ENCODE measurements around the gene PCDH15.
A peak's percentile ranks its signal among the peaks of the same experiment; 100 is the strongest.

Gene PCDH15

GRCh38 chr10:54800741-54801421 lies at the start of gene PCDH15:
PCDH15 (minus strand) TSS chr10:54801231; CDS start chr10:54664262, 136,969 bp downstream.
- TF ChIP-seq FOXM1 (IDR thresholded peaks at IDR 0.05; ENCODE audit: borderline replicate concordance) (no peak), FOXK2 (IDR thresholded peaks at IDR 0.05) (no peak), ZNF384 (IDR thresholded peaks at IDR 0.05) (no peak), NFRKB (IDR thresholded peaks at IDR 0.05) (no peak), HDGF (IDR thresholded peaks at IDR 0.05; ENCODE audit: borderline replicate concordance) (no peak), L3MBTL2 (conservative IDR thresholded peaks at IDR 0.05) (no peak), ARNT (IDR thresholded peaks at IDR 0.05) (no peak)
- ChIA-PET POLR2A (no interaction called here), CTCF (interaction anchor here (0.5 kb wide), 1 partner anchor 602 kb away, joined by 4 read pairs; no protein-coding TSS in a partner anchor)
- peak; percentile 51 for DNase-seq (ENCODE audit: extremely low spot score)

- ChIA-PET POLR2A (no interaction called here), CTCF (no interaction called here)
- no peak for DNase-seq (ENCODE audit: extremely low spot score)
- TF ChIP-seq LEF1 (IDR thresholded peaks at IDR 0.05; ENCODE audit: borderline replicate concordance) (no peak), BHLHE40 (IDR thresholded peaks at IDR 0.05; ENCODE audit: borderline replicate concordance) (no peak), HDGF (IDR thresholded peaks at IDR 0.05; ENCODE audit: borderline replicate concordance) (no peak), ELF4 (IDR thresholded peaks at IDR 0.05) (no peak), SP1 (IDR thresholded peaks at IDR 0.05) (no peak), ARNT (IDR thresholded peaks at IDR 0.05) (no peak), FOXA1 (IDR thresholded peaks at IDR 0.05) (no peak), FOXM1 (IDR thresholded peaks at IDR 0.05; ENCODE audit: borderline replicate concordance) (no peak), SUZ12 (IDR thresholded peaks at IDR 0.05) (no peak), NFRKB (IDR thresholded peaks at IDR 0.05) (no peak), FOXK2 (IDR thresholded peaks at IDR 0.05) (no peak), CTBP1 (IDR thresholded peaks at IDR 0.05; ENCODE audit: borderline replicate concordance) (no peak), ZNF384 (IDR thresholded peaks at IDR 0.05) (no peak), L3MBTL2 (conservative IDR thresholded peaks at IDR 0.05) (no peak), PKNOX1 (IDR thresholded peaks at IDR 0.05) (no peak), TARDBP (IDR thresholded peaks at IDR 0.05) (no peak)
Observed at GRCh38 chr10:54843932-54844331, 42.9 kb upstream of the PCDH15 start.

- POLR2A ChIA-PET: no interaction called here
- DNase-seq (ENCODE audit: extremely low spot score): no peak
- TF ChIP-seq PKNOX1 (IDR thresholded peaks at IDR 0.05) (peak; percentile 93), ZNF384 (IDR thresholded peaks at IDR 0.05) (no peak)
- CTCF ChIA-PET: no interaction called here
Observed at GRCh38 chr10:54843085-54843646, 42.1 kb upstream of the PCDH15 start.

GRCh38 chr10:54837479-54837878 lies 36.4 kb upstream of the PCDH15 start:
- TF ChIP-seq TARDBP (IDR thresholded peaks at IDR 0.05) (no peak), ARNT (IDR thresholded peaks at IDR 0.05) (no peak), CTBP1 (IDR thresholded peaks at IDR 0.05; ENCODE audit: borderline replicate concordance) (no peak), SP1 (IDR thresholded peaks at IDR 0.05) (no peak), ZNF384 (IDR thresholded peaks at IDR 0.05) (no peak), L3MBTL2 (conservative IDR thresholded peaks at IDR 0.05) (no peak), BHLHE40 (IDR thresholded peaks at IDR 0.05; ENCODE audit: borderline replicate concordance) (no peak), FOXK2 (IDR thresholded peaks at IDR 0.05) (no peak)
- ChIA-PET POLR2A (no interaction called here), CTCF (no interaction called here)
- no peak for DNase-seq (ENCODE audit: extremely low spot score)

GRCh38 chr10:54833029-54833428 lies 32.0 kb upstream of the PCDH15 start:
- DNase-seq (ENCODE audit: extremely low spot score): no peak
- no peak for TF ChIP-seq LEF1 (IDR thresholded peaks at IDR 0.05; ENCODE audit: borderline replicate concordance)
- CTCF ChIA-PET: no interaction called here
- POLR2A ChIA-PET: no interaction called here

GRCh38 chr10:54826994-54827560 lies 26.0 kb upstream of the PCDH15 start:
- CTCF ChIA-PET: interaction anchor here (0.6 kb wide), 1 partner anchor 25 kb away, joined by 4 read pairs; no protein-coding TSS in a partner anchor
- DNase-seq (ENCODE audit: extremely low spot score): no peak
- TF ChIP-seq HDGF (IDR thresholded peaks at IDR 0.05; ENCODE audit: borderline replicate concordance): no peak
- no peak for TF ChIP-seq PKNOX1 (IDR thresholded peaks at IDR 0.05)
- no peak for TF ChIP-seq ZNF384 (IDR thresholded peaks at IDR 0.05)
- TF ChIP-seq SUZ12 (IDR thresholded peaks at IDR 0.05): no peak
- no peak for TF ChIP-seq SP1 (IDR thresholded peaks at IDR 0.05)
- TF ChIP-seq L3MBTL2 (conservative IDR thresholded peaks at IDR 0.05): no peak
- TF ChIP-seq ARNT (IDR thresholded peaks at IDR 0.05): no peak
- no peak for TF ChIP-seq FOXM1 (IDR thresholded peaks at IDR 0.05; ENCODE audit: borderline replicate concordance)
- no peak for TF ChIP-seq ELF4 (IDR thresholded peaks at IDR 0.05)
- TF ChIP-seq FOXA1 (IDR thresholded peaks at IDR 0.05): no peak
- no peak for TF ChIP-seq CTBP1 (IDR thresholded peaks at IDR 0.05; ENCODE audit: borderline replicate concordance)
- TF ChIP-seq BHLHE40 (IDR thresholded peaks at IDR 0.05; ENCODE audit: borderline replicate concordance): no peak
- TF ChIP-seq FOXK2 (IDR thresholded peaks at IDR 0.05): no peak
- TF ChIP-seq TARDBP (IDR thresholded peaks at IDR 0.05): no peak
- TF ChIP-seq NFRKB (IDR thresholded peaks at IDR 0.05): no peak
- no peak for TF ChIP-seq LEF1 (IDR thresholded peaks at IDR 0.05; ENCODE audit: borderline replicate concordance)
- POLR2A ChIA-PET: no interaction called here

Measured in HEK293T (cell line).